Keratinocyte (primary cell): ENCODE measurements around the gene DUSP28. TPM values are rescaled to one million over a fixed set of nuclear protein-coding genes. Genes with fewer than 3 reads are reported as not detected.

ENCODE experiments used
- DNase-seq: peaks from one replicate; pipeline ENCODE4 v3.0.0-alpha.2; 2011; ENCODE audit warnings: low read depth, missing footprints, low spot score
- FAIRE-seq: peaks from 2 replicates; lab custom pipeline; 2011; peaks lifted over from hg19 to GRCh38; lab: Jason Lieb, UNC
- H2AFZ ChIP-seq: 2 replicates; pipeline ENCODE4 v1.6.0; 2012; ENCODE audit warnings: low read length, control low read depth, inconsistent platforms; ENCODE audit not compliant: control insufficient read depth
- H3K27ac ChIP-seq: 2 replicates; pipeline ENCODE4 v1.5.1; 2011; ENCODE audit warnings: low read length; ENCODE audit not compliant: control insufficient read depth, insufficient read depth
- H3K27me3 ChIP-seq: 3 replicates; pipeline ENCODE4 v1.6.0; 2011; ENCODE audit warnings: low read length; ENCODE audit not compliant: control insufficient read depth, insufficient read depth; ENCODE audit errors: extremely low read depth
- H3K36me3 ChIP-seq, 2 experiments: 2 replicates in 1 of 2; 3 replicates in 1 of 2; pipeline ENCODE4 v1.5.1; 2011; ENCODE audit warnings: low read length in 2 of 2, mild to moderate bottlenecking in 1 of 2; ENCODE audit not compliant: control insufficient read depth in 2 of 2, insufficient read depth in 2 of 2; ENCODE audit errors: extremely low read depth in 1 of 2
- H3K4me1 ChIP-seq: 3 replicates; pipeline ENCODE4 v1.5.1; 2011; ENCODE audit warnings: low read length; ENCODE audit not compliant: control insufficient read depth, insufficient read depth; ENCODE audit errors: extremely low read depth
- H3K4me2 ChIP-seq: 3 replicates; pipeline ENCODE4 v1.6.0; 2011; ENCODE audit warnings: low read depth, low read length; ENCODE audit not compliant: control insufficient read depth, insufficient read depth; ENCODE audit errors: extremely low read depth
- H3K4me3 ChIP-seq, 3 experiments: fragments of 200-600 bp in 1 of 3; sonication (generic) in 1 of 3; 2 replicates in 2 of 3; 3 replicates in 1 of 3; pipeline ENCODE4 v1.5.1; 2011 to 2016; ENCODE audit warnings: low read length in 3 of 3, mild to moderate bottlenecking in 3 of 3, control low read depth in 2 of 3, inconsistent platforms in 1 of 3, low read depth in 1 of 3, mixed read lengths in 1 of 3, mixed run types in 1 of 3, moderate library complexity in 1 of 3; ENCODE audit not compliant: control insufficient read depth in 2 of 3, insufficient read depth in 2 of 3; ENCODE audit errors: extremely low read depth in 1 of 3
- H3K79me2 ChIP-seq: 2 replicates; pipeline ENCODE4 v1.6.0; 2012; ENCODE audit warnings: low read length; ENCODE audit not compliant: control insufficient read depth, insufficient read depth
- H3K9ac ChIP-seq: 3 replicates; pipeline ENCODE4 v1.6.0; 2011; ENCODE audit warnings: low read length; ENCODE audit not compliant: control insufficient read depth, insufficient read depth; ENCODE audit errors: extremely low read depth
- H3K9me1 ChIP-seq: 3 replicates; pipeline ENCODE4 v1.6.0; 2011; ENCODE audit warnings: low read length; ENCODE audit not compliant: control insufficient read depth, insufficient read depth; ENCODE audit errors: extremely low read depth
- H3K9me3 ChIP-seq: 2 replicates; pipeline ENCODE4 v1.5.1; 2012; ENCODE audit warnings: low read depth, low read length; ENCODE audit not compliant: control insufficient read depth
- H4K20me1 ChIP-seq: 3 replicates; pipeline ENCODE4 v1.6.0; 2011; ENCODE audit warnings: low read length; ENCODE audit not compliant: control insufficient read depth, insufficient read depth; ENCODE audit errors: extremely low read depth
- EZH2 ChIP-seq: IDR thresholded peaks from one replicate; pipeline ENCODE4 v1.6.1; 2012; ENCODE audit warnings: inconsistent platforms, mild to moderate bottlenecking, low read length, moderate library complexity
- dilution Hi-C: fragments of 300-500 bp; cut with MboI; formaldehyde crosslinking; loops from one replicate; pipeline ENCODE4 v1.7.0; 2020; ENCODE audit warnings: low sequenced_read_pairs; ENCODE audit not compliant: extremely low pct_ligation_motif_present
- polyA plus RNA-seq, 5 experiments: library from polyadenylated mRNA; depleted of rRNA in 3 of 5; stranded (reverse) in 3 of 5; stranded (forward) in 1 of 5; unstranded in 1 of 5; fragments of >200 nt; gene quantifications; 1 replicate in 1 of 5; 2 replicates in 3 of 5; 3 replicates in 1 of 5; pipeline versions ENCODE4 v1.2.1 to v1.2.3, GENCODE V29; 2011 to 2012; ENCODE audit warnings: missing spikeins in 2 of 5, low read depth in 1 of 5, low replicate concordance in 1 of 5
- TF ChIP-seq, protein P1 (sequence below), 3 experiments: IDR thresholded peaks in 1 of 3; conservative IDR thresholded peaks in 1 of 3; optimal IDR thresholded peaks in 1 of 3; 2 replicates in 2 of 3; 3 replicates in 1 of 3; pipeline versions ENCODE3 to v1.5.1; 2011; ENCODE audit warnings: low read length in 3 of 3, mild to moderate bottlenecking in 3 of 3, moderate library complexity in 2 of 3, control low read depth in 1 of 3, inconsistent platforms in 1 of 3; ENCODE audit not compliant: insufficient read depth in 2 of 3; ENCODE audit errors: extremely low read depth in 1 of 3

DUSP28 gene
- polyA plus RNA-seq, 1 donor (not counting 4 experiments of a cell fraction or from before 2014, with no cell fraction given) = 4.4 TPM

DNA sequence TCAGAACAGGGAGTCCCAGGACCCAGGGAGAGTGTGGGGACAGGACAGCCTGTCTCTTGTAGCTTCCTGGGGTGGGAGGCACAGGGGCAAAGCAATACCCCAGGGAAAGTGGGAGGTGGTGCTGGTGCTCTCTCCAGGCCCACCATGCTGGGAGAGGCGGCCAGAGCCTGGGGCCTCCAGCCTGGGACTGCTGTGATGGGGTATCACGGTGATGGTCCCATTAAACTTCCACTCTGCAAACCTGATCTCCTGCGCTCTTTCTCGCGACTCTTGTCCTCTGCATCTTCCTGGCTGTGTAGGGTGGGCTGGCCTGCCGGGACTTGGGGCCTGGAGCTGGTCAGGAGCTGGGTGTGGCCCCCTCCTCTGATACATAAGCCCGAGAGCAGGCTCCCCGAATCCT lies 18.3 kb downstream of the DUSP28 start:
- H3K9ac ChIP-seq = no peak overlapping the region
- FAIRE-seq = no peak
- H3K9me1 ChIP-seq = peaks cover 5% of the 10 kb centered on the region
- no peak overlapping the region for H3K4me2 ChIP-seq
- H4K20me1 ChIP-seq = peaks cover 21% of the 10 kb centered on the region
- DNase-seq = no peak
- H3K36me3 ChIP-seq = peaks cover 4 to 11% of the 10 kb centered on the region in 2 experiments
- no peak overlapping the region for H2AFZ ChIP-seq
- dilution Hi-C loops = no loop called here
- no peak overlapping the region for H3K27ac ChIP-seq
- H3K27me3 ChIP-seq = no peaks in the 10 kb centered on the region
- H3K4me1 ChIP-seq = peaks cover 31% of the 10 kb centered on the region
- H3K9me3 ChIP-seq = no peaks in the 10 kb centered on the region
- no peak overlapping the region for H3K4me3 ChIP-seq
- H3K79me2 ChIP-seq = peaks cover 9% of the 10 kb centered on the region
- TF ChIP-seq, protein P1, sequence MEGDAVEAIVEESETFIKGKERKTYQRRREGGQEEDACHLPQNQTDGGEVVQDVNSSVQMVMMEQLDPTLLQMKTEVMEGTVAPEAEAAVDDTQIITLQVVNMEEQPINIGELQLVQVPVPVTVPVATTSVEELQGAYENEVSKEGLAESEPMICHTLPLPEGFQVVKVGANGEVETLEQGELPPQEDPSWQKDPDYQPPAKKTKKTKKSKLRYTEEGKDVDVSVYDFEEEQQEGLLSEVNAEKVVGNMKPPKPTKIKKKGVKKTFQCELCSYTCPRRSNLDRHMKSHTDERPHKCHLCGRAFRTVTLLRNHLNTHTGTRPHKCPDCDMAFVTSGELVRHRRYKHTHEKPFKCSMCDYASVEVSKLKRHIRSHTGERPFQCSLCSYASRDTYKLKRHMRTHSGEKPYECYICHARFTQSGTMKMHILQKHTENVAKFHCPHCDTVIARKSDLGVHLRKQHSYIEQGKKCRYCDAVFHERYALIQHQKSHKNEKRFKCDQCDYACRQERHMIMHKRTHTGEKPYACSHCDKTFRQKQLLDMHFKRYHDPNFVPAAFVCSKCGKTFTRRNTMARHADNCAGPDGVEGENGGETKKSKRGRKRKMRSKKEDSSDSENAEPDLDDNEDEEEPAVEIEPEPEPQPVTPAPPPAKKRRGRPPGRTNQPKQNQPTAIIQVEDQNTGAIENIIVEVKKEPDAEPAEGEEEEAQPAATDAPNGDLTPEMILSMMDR (optimal IDR thresholded peaks at IDR 0.05 in 1 of 3, IDR thresholded peaks at IDR 0.05 in 1 of 3, conservative IDR thresholded peaks at IDR 0.05 in 1 of 3; ENCODE audit: extremely low read depth in 1 of 3, insufficient read depth in 2 of 3, low read length in 3 of 3) = no peak
- TF ChIP-seq EZH2 = no peak

DNA sequence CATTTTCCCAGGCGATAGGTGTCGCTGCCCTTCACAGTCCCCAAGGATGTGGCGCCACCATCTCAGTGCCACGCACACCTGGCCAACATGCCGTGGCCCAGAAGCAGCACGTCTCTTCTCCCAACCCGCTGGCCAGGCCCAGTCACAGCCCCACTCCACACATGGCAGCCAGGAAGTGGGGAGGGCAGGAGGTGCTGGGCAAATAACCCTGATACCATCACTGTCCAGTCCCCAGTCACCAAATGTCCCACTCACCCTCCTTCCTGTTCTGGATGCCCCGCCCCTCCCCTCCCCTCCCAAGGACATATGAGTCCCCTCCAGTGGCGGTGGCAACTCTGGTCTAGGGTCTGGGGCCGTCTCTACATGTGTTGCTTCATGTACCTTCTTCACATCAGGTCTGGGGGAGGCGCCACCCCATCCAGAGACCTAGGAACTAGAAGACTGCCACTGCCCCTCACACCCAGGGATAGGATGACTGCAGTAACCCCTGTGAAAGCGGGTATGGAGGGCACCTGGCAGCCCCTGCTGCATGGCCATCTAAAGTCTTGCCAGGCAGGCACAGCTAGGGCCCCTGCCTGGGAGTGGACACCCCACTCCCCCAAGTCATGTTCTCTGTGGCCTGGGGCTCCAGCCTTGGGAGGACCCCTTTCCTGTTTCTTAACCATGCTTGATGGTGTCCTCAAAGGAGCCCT lies 19.1 kb downstream of the DUSP28 start:
- Histone ChIP-seq H3K36me3 (peaks cover 4 to 11% of the 10 kb centered on the region in 2 experiments), H3K9ac (peak overlapping the region; percentile 70)

More for the DNA sequence above, 19.1 kb downstream of the DUSP28 start:
- dilution Hi-C loops = no loop called here
- peaks cover 5% of the 10 kb centered on the region for H3K9me1 ChIP-seq
- H3K4me3 ChIP-seq = no peak overlapping the region
- H3K4me2 ChIP-seq = peak overlapping the region; percentile 45
- H2AFZ ChIP-seq = no peak overlapping the region
- H3K9me3 ChIP-seq = no peaks in the 10 kb centered on the region
- H3K27ac ChIP-seq = peak overlapping the region; percentile 84
- H3K79me2 ChIP-seq = peaks cover 14% of the 10 kb centered on the region
- no peak for DNase-seq
- peaks cover 31% of the 10 kb centered on the region for H3K4me1 ChIP-seq
- H4K20me1 ChIP-seq = peaks cover 21% of the 10 kb centered on the region
- TF ChIP-seq, protein P1 (optimal IDR thresholded peaks at IDR 0.05 in 1 of 3, IDR thresholded peaks at IDR 0.05 in 1 of 3, conservative IDR thresholded peaks at IDR 0.05 in 1 of 3; ENCODE audit: extremely low read depth in 1 of 3, insufficient read depth in 2 of 3, low read length in 3 of 3) = no peak
- no peaks in the 10 kb centered on the region for H3K27me3 ChIP-seq
- no peak for FAIRE-seq
